Measurements from ENCODE around the gene TMEM247. TPM values are rescaled to one million over a fixed set of nuclear protein-coding genes. Genes with fewer than 3 reads are reported as not detected.

The TMEM247 gene
- total RNA-seq, 2 donors from 2014 or later: not detected

- no peak overlapping the region for H3K4me3 ChIP-seq (ENCODE audit: low read length)
- DNase-seq: no peak
- Mint-ChIP-seq H3K36me3 (ENCODE audit: low read depth) (no peaks in the 10 kb centered on the region), H3K27ac (no peak overlapping the region), H3K4me1 (no peaks in the 10 kb centered on the region), H3K9me3 (no peaks in the 10 kb centered on the region), H3K27me3 (ENCODE audit: insufficient read depth) (peaks cover 6% of the 10 kb centered on the region), H3K4me3 (no peak overlapping the region)
- H3K9ac ChIP-seq (ENCODE audit: extremely low read depth, low read length, poor library complexity, severe bottlenecking): no peak overlapping the region
- no peaks in the 10 kb centered on the region for H3K9me3 ChIP-seq (ENCODE audit: control insufficient read depth, low read length)
- H3K4me1 ChIP-seq (ENCODE audit: control insufficient read depth, insufficient read depth, low read length): no peaks in the 10 kb centered on the region
- no peak overlapping the region for H3K27ac ChIP-seq (ENCODE audit: low read depth, low read length)
- TF ChIP-seq CTCF (conservative IDR thresholded peaks at IDR 0.05): no peak
- no peaks in the 10 kb centered on the region for H3K27me3 ChIP-seq (ENCODE audit: control insufficient read depth, insufficient read depth, low read length, poor library complexity, severe bottlenecking)
- WGBS, 2 experiments (ENCODE audit: insufficient coverage in 1 of 2, insufficient read length in 1 of 2): 96 to 100% methylated on average over 1 to 3 of the region's 3 CpGs
- H3K36me3 ChIP-seq (ENCODE audit: control insufficient read depth, insufficient read depth, low read length): no peaks in the 10 kb centered on the region
Observed at GRCh38 chr2:46525522-46526155, 46.3 kb downstream of the TMEM247 start.

DNA sequence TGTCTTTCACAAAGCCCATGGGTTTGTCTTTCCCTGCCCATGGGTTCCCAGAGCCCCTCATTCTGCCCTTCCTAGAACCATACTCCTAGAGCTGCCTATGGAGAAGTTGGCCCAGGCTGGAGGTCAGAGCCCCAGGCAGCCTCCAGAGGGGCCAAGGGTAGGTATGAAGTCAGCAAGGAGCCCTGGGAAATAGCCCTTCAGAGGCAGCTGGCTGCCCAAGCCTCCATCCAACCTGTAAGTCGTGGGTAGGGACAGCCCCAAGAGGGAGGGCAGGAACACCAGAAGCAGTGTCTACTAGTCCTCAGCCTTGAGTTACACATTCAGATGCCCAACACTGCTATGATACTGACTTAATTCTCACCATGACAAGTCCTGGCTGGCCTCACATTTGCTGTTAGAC, 49.5 kb downstream of the TMEM247 start:
- Histone ChIP-seq H3K27ac (ENCODE audit: low read depth, low read length) (no peak overlapping the region), H3K9ac (ENCODE audit: extremely low read depth, low read length, poor library complexity, severe bottlenecking) (no peak overlapping the region), H3K9me3 (ENCODE audit: control insufficient read depth, low read length) (no peaks in the 10 kb centered on the region), H3K27me3 (ENCODE audit: control insufficient read depth, insufficient read depth, low read length, poor library complexity, severe bottlenecking) (no peaks in the 10 kb centered on the region), H3K4me1 (ENCODE audit: control insufficient read depth, insufficient read depth, low read length) (no peaks in the 10 kb centered on the region), H3K36me3 (ENCODE audit: control insufficient read depth, insufficient read depth, low read length) (no peaks in the 10 kb centered on the region), H3K4me3 (ENCODE audit: low read length) (no peak overlapping the region)
- no peak for TF ChIP-seq CTCF (conservative IDR thresholded peaks at IDR 0.05)
- no peaks in the 10 kb centered on the region for H3K4me1 Mint-ChIP-seq
- no peak for DNase-seq
- no peaks in the 10 kb centered on the region for H3K36me3 Mint-ChIP-seq (ENCODE audit: low read depth)
- no peak overlapping the region for H3K4me3 Mint-ChIP-seq
- H3K9me3 Mint-ChIP-seq: no peaks in the 10 kb centered on the region
- peaks cover 6% of the 10 kb centered on the region for H3K27me3 Mint-ChIP-seq (ENCODE audit: insufficient read depth)
- WGBS, 2 experiments (ENCODE audit: insufficient coverage in 1 of 2, insufficient read length in 1 of 2): 90 to 100% methylated on average over 1 of the region's 1 CpG
- H3K27ac Mint-ChIP-seq: no peak overlapping the region

DNA sequence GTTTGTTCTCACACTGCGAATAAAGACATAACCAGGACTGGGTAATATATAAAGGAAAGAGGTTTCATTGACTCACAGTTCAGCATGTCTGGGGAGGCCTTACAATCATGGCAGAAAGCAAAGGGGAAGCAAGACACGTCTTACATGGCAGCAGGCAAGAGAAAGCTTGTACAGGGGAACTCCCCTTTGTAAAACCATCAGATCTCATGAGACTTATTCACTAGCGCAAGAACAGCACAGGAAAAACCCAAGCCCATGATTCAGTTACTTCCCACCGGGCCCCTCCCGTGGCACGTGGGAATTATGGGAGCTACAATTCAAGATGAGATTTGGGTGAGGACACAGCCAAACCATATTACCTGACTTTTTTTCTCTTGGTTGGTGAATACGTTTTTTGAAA, 51.3 kb downstream of the TMEM247 start:
- no peak for TF ChIP-seq CTCF (conservative IDR thresholded peaks at IDR 0.05)
- H3K4me1 ChIP-seq (ENCODE audit: control insufficient read depth, insufficient read depth, low read length): no peaks in the 10 kb centered on the region
- H3K36me3 ChIP-seq (ENCODE audit: control insufficient read depth, insufficient read depth, low read length): no peaks in the 10 kb centered on the region
- no peak overlapping the region for H3K27ac Mint-ChIP-seq
- no peaks in the 10 kb centered on the region for H3K9me3 ChIP-seq (ENCODE audit: control insufficient read depth, low read length)
- H3K4me3 Mint-ChIP-seq: no peak overlapping the region
- no peaks in the 10 kb centered on the region for H3K4me1 Mint-ChIP-seq
- H3K9ac ChIP-seq (ENCODE audit: extremely low read depth, low read length, poor library complexity, severe bottlenecking): no peak overlapping the region
- H3K36me3 Mint-ChIP-seq (ENCODE audit: low read depth): no peaks in the 10 kb centered on the region
- 90 to 100% methylated on average over 1 to 6 of the region's 7 CpGs for WGBS, 2 experiments (ENCODE audit: insufficient coverage in 1 of 2, insufficient read length in 1 of 2)
- no peak for DNase-seq
- H3K27me3 Mint-ChIP-seq (ENCODE audit: insufficient read depth): no peaks in the 10 kb centered on the region
- H3K4me3 ChIP-seq (ENCODE audit: low read length): no peak overlapping the region
- H3K27me3 ChIP-seq (ENCODE audit: control insufficient read depth, insufficient read depth, low read length, poor library complexity, severe bottlenecking): no peaks in the 10 kb centered on the region
- no peak overlapping the region for H3K27ac ChIP-seq (ENCODE audit: low read depth, low read length)
- no peaks in the 10 kb centered on the region for H3K9me3 Mint-ChIP-seq
